Fibroblast of villous mesenchyme (primary cell): ENCODE measurements around the gene LYPLA2. TPM values are rescaled to one million over a fixed set of nuclear protein-coding genes. Genes with fewer than 3 reads are reported as not detected.

Source experiments
- DNase-seq: peaks from one replicate; pipeline ENCODE4 v3.0.0-alpha.2; 2010; ENCODE audit warnings: low read depth
- H3K4me3 ChIP-seq: 2 replicates; pipeline ENCODE4 v1.5.1; 2011; ENCODE audit warnings: low read depth, mild to moderate bottlenecking, low read length
- CTCF ChIP-seq: IDR thresholded peaks from 2 replicates; pipeline ENCODE4 v1.5.1; 2012; ENCODE audit warnings: low read depth, mild to moderate bottlenecking, low read length; ENCODE audit not compliant: insufficient read depth
- total RNA-seq: library from RNA; depleted of rRNA; stranded (reverse); fragments of >200 nt; gene quantifications from 2 replicates; pipeline ENCODE4 v1.2.3, GENCODE V29; 2012

The LYPLA2 gene
- total RNA-seq, 1 donor: 48.8 TPM

- TF ChIP-seq CTCF: peak; percentile 85
- DNase-seq: peak; percentile 66
Measured at GRCh38 chr1:23751050-23751814, 39.7 kb upstream of the LYPLA2 start.

GRCh38 chr1:23751815-23752200 lies 39.1 kb upstream of the LYPLA2 start:
- no peak for DNase-seq
- no peak overlapping the region for H3K4me3 ChIP-seq
- TF ChIP-seq CTCF: no peak

More at GRCh38 chr1:23751050-23751814, 39.7 kb upstream of the LYPLA2 start:
- no peak overlapping the region for H3K4me3 ChIP-seq

- TF ChIP-seq CTCF: no peak
- H3K4me3 ChIP-seq: no peak overlapping the region
- no peak for DNase-seq
Measured at GRCh38 chr1:23752909-23753308, 38.0 kb upstream of the LYPLA2 start.

GRCh38 chr1:23756676-23757075 lies 34.3 kb upstream of the LYPLA2 start:
- no peak overlapping the region for H3K4me3 ChIP-seq
- DNase-seq: peak; percentile 41
- TF ChIP-seq CTCF: no peak

- no peak for DNase-seq
- no peak for TF ChIP-seq CTCF
- H3K4me3 ChIP-seq: no peak overlapping the region
Measured at GRCh38 chr1:23757812-23758211, 33.1 kb upstream of the LYPLA2 start.

GRCh38 chr1:23759277-23759676 lies 31.7 kb upstream of the LYPLA2 start:
- TF ChIP-seq CTCF: no peak
- DNase-seq: no peak
- no peak overlapping the region for H3K4me3 ChIP-seq
